Stromal cell of bone marrow (primary cell): ENCODE results near the gene ST8SIA6.
"Not testable (repeated sequence)": the region's sequence is repeated elsewhere in the genome, so short reads cannot be mapped to it uniquely, and the experiment has no call there.

Source experiments
- DNase-seq: peaks from one replicate; pipeline ENCODE4 v3.0.0-alpha.2; 2012; ENCODE audit warnings: low read depth

The ST8SIA6 gene

GRCh38 chr10:17344206-17344605 is 110.2 kb downstream of the ST8SIA6 start:
- no peak for DNase-seq

- DNase-seq: no peak
Observed at GRCh38 chr10:17343118-17343517, 111.3 kb downstream of the ST8SIA6 start.

GRCh38 chr10:17340144-17340829 is 114.1 kb downstream of the ST8SIA6 start:
- DNase-seq: no peak

- DNase-seq: peak; percentile 91
Observed at GRCh38 chr10:17335065-17335464, 119.3 kb downstream of the ST8SIA6 start.

GRCh38 chr10:17330501-17330900 is 123.9 kb downstream of the ST8SIA6 start:
- no peak for DNase-seq

GRCh38 chr10:17326377-17326776 is 128.0 kb downstream of the ST8SIA6 start:
- DNase-seq: no peak

- not testable (repeated sequence) for DNase-seq
Observed at GRCh38 chr10:17321957-17322356, 132.4 kb downstream of the ST8SIA6 start.

- DNase-seq: no peak
Observed at GRCh38 chr10:17316488-17317170, 137.8 kb downstream of the ST8SIA6 start.

- DNase-seq: no peak
Observed at GRCh38 chr10:17309435-17309834, 145.0 kb downstream of the ST8SIA6 start.

GRCh38 chr10:17307123-17307522 is 147.3 kb downstream of the ST8SIA6 start:
- DNase-seq: no peak

GRCh38 chr10:17292375-17292774 is 162.0 kb downstream of the ST8SIA6 start:
- DNase-seq: no peak

GRCh38 chr10:17290226-17290625 is 164.2 kb downstream of the ST8SIA6 start:
- peak; percentile 10 for DNase-seq

GRCh38 chr10:17289763-17290162 is 164.6 kb downstream of the ST8SIA6 start:
- no peak for DNase-seq

- DNase-seq: no peak
Observed at GRCh38 chr10:17286562-17287550, 167.5 kb downstream of the ST8SIA6 start.

GRCh38 chr10:17282311-17282710 is 172.1 kb downstream of the ST8SIA6 start:
- DNase-seq: no peak

- no peak for DNase-seq
Observed at GRCh38 chr10:17278607-17279240, 175.7 kb downstream of the ST8SIA6 start.

GRCh38 chr10:17276756-17277424 is 177.5 kb downstream of the ST8SIA6 start:
- DNase-seq: no peak

- peak; percentile 29 for DNase-seq
Observed at GRCh38 chr10:17273403-17273802, 181.0 kb downstream of the ST8SIA6 start.

GRCh38 chr10:17272648-17273047 is 181.7 kb downstream of the ST8SIA6 start:
- no peak for DNase-seq
